HL-60 (cell line): ENCODE measurements around the gene PDE11A.

ENCODE experiments used
- DNase-seq, 2 experiments: peaks; one replicate each; pipeline ENCODE4 v3.0.0-alpha.2; 2010 to 2020; ENCODE audit warnings: low read depth in 1 of 2, low spot score in 1 of 2
- H3K27ac ChIP-seq: fragments of 250-450 bp; sonication (Bioruptor Pico); replicated peaks from 2 replicates; pipeline ENCODE4 v1.5.1; 2020; ENCODE audit warnings: mild to moderate bottlenecking, moderate library complexity
- H3K27me3 ChIP-seq: fragments of 250-450 bp; sonication (Bioruptor Pico); 2 replicates; pipeline ENCODE4 v1.5.1; 2021; ENCODE audit warnings: mild to moderate bottlenecking, moderate library complexity; ENCODE audit not compliant: insufficient read depth, poor library complexity, severe bottlenecking
- H3K4me3 ChIP-seq: replicated peaks from 2 replicates; pipeline ENCODE4 v1.5.1; 2011; ENCODE audit warnings: mild to moderate bottlenecking, control low read depth, low read length; ENCODE audit not compliant: insufficient read depth
- CTCF ChIP-seq: IDR thresholded peaks from one replicate; pipeline ENCODE4 v1.5.1; 2011; ENCODE audit warnings: low read length, control low read depth, inconsistent platforms; ENCODE audit not compliant: insufficient read depth
- GABPA ChIP-seq: IDR thresholded peaks from 2 replicates; pipeline ENCODE4 v1.6.1; 2012; ENCODE audit warnings: low read depth
- POLR2AphosphoS5 ChIP-seq: IDR thresholded peaks from 2 replicates; pipeline ENCODE4 v1.6.1; 2012; ENCODE audit warnings: low read depth
- REST ChIP-seq: IDR thresholded peaks from 2 replicates; pipeline ENCODE4 v1.6.1; 2012; ENCODE audit warnings: low read depth; ENCODE audit not compliant: insufficient replicate concordance
- SPI1 ChIP-seq: IDR thresholded peaks from 2 replicates; pipeline ENCODE4 v1.6.1; 2012; ENCODE audit warnings: low read depth, mild to moderate bottlenecking, borderline replicate concordance

The PDE11A gene

GRCh38 chr2:177679611-177680605, 392.7 kb downstream of the PDE11A start:
- TF ChIP-seq CTCF (no peak), POLR2AphosphoS5 (no peak), REST (no peak), GABPA (no peak), SPI1 (no peak)
- H3K27ac ChIP-seq, result no peak overlapping the region
- DNase-seq, result no peak
- H3K27me3 ChIP-seq, result peaks cover 5% of the 10 kb centered on the region
- H3K4me3 ChIP-seq, result no peak overlapping the region

- Histone ChIP-seq H3K4me3 (no peak overlapping the region), H3K27me3 (peaks cover 5% of the 10 kb centered on the region), H3K27ac (no peak overlapping the region)
- DNase-seq, result no peak
- TF ChIP-seq SPI1, result no peak
- TF ChIP-seq CTCF, result no peak
- no peak for TF ChIP-seq GABPA
- TF ChIP-seq POLR2AphosphoS5, result no peak
- no peak for TF ChIP-seq REST
Measured at GRCh38 chr2:177678939-177679338, 393.6 kb downstream of the PDE11A start.

- peaks cover 5% of the 10 kb centered on the region for H3K27me3 ChIP-seq
- TF ChIP-seq CTCF (no peak), POLR2AphosphoS5 (no peak), SPI1 (no peak), GABPA (no peak), REST (no peak)
- no peak overlapping the region for H3K27ac ChIP-seq
- no peak for DNase-seq
- no peak overlapping the region for H3K4me3 ChIP-seq
Measured at GRCh38 chr2:177676636-177677035, 395.9 kb downstream of the PDE11A start.
